SU-DHL-6 (cell line): ENCODE data around the gene KCNK16.

Experiments used
- EZH2phosphoT487 ChIP-seq: fragments of 200-600 bp; sonication (generic), shearing (Covaris generic); conservative IDR thresholded peaks from 2 replicates; pipeline ENCODE4 v1.6.1; 2018; ENCODE audit warnings: mild to moderate bottlenecking, antibody characterized with exemption, low read length, moderate library complexity, mixed read lengths
- TF ChIP-seq, protein P1 (sequence below): fragments of 200-600 bp; sonication (generic); IDR thresholded peaks from one replicate; pipeline ENCODE4 v1.5.1; 2017; ENCODE audit warnings: antibody characterized with exemption, mild to moderate bottlenecking, low read length, moderate library complexity; ENCODE audit not compliant: insufficient read depth, poor library complexity, severe bottlenecking

DNA sequence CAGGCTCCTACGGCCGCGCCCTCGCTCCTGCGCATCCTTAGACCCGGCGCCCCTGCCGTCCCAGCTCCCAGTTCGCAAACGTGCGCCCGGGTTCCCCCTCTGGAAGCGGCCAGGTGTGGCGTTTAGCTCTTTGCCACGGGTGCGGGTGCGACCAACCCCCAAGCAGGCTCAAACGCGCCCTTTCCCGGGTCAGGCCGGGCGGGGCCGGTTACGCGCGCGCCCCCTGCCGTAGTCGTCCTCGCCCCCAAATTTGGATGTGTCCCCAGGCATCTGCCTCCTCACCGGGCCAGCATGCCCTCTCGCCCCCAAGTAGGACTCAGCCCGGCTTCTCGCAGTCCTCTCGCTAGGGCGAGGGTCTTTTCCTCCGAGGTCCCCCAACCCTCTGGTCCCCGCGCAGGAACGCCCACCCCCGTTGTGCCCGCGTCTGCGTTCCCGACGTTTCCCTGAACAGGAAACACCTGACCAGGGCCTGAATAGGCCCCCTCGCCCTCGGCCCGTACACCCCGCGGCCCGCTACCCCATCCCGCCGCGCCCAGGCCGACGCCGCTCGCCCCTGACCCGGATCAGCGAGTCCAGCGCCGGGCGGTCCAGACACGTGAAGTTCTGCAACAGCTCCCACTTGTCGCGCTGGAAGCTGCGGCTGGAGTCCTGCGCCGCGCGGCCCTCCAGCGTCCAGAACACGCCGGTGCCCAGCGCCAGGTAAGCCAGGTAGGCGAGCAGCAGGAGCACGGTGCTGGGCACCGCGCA, 8.8 kb downstream of the KCNK16 start:
- TF ChIP-seq, protein P1, sequence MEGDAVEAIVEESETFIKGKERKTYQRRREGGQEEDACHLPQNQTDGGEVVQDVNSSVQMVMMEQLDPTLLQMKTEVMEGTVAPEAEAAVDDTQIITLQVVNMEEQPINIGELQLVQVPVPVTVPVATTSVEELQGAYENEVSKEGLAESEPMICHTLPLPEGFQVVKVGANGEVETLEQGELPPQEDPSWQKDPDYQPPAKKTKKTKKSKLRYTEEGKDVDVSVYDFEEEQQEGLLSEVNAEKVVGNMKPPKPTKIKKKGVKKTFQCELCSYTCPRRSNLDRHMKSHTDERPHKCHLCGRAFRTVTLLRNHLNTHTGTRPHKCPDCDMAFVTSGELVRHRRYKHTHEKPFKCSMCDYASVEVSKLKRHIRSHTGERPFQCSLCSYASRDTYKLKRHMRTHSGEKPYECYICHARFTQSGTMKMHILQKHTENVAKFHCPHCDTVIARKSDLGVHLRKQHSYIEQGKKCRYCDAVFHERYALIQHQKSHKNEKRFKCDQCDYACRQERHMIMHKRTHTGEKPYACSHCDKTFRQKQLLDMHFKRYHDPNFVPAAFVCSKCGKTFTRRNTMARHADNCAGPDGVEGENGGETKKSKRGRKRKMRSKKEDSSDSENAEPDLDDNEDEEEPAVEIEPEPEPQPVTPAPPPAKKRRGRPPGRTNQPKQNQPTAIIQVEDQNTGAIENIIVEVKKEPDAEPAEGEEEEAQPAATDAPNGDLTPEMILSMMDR = no peak
- no peak for TF ChIP-seq EZH2phosphoT487
